Measurements from ENCODE around the gene C20orf141.

The C20orf141 gene

GRCh38 chr20:2851086-2851485, 36.3 kb downstream of the C20orf141 start:
- no peak for DNase-seq

GRCh38 chr20:2858591-2858990, 43.8 kb downstream of the C20orf141 start:
- DNase-seq: no peak

GRCh38 chr20:2859330-2860121, 44.7 kb downstream of the C20orf141 start:
- no peak for DNase-seq

GRCh38 chr20:2864626-2865025, 49.8 kb downstream of the C20orf141 start:
- no peak for DNase-seq

GRCh38 chr20:2865101-2865500, 50.3 kb downstream of the C20orf141 start:
- DNase-seq: no peak
